GM12878 (cell line): ENCODE measurements around the gene VCL. TPM values are rescaled to one million over a fixed set of nuclear protein-coding genes. Genes with fewer than 3 reads are reported as not detected.

Source experiments
- ATAC-seq: fragments of 200-7000 bp; cut with Tn5 transposase; 3 replicates; pipeline ENCODE4 v1.9.1; 2020; ENCODE audit warnings: mild to moderate bottlenecking, moderate library complexity
- BruUV-seq: library from RNA; stranded (reverse); fragments of 400-500 nt; replicated peaks from 2 replicates; lab custom pipeline; 2021; lab: Mats Ljungman, UMichigan
- CTCF ChIA-PET: fragments of 300-600 bp; sonication (Branson Sonifier 250); formaldehyde crosslinking; extraction: SDS; loops from one replicate; lab custom pipeline; 2021; ENCODE audit warnings: inconsistent platforms; lab: Yijun Ruan, JAX
- POLR2A ChIA-PET: fragments of 350-600 bp; formaldehyde crosslinking; extraction: SDS; loops from one replicate; lab custom pipeline; 2021; ENCODE audit warnings: inconsistent platforms; lab: Charles Lee
- RAD21 ChIA-PET: fragments of 300-600 bp; sonication (Branson Sonifier 250); formaldehyde crosslinking; loops from one replicate; lab custom pipeline; 2023; ENCODE audit warnings: antibody characterized with exemption; ENCODE audit not compliant: unreplicated experiment; lab: Charles Lee
- SMC1A ChIA-PET: fragments of 300-600 bp; sonication (Branson Sonifier 250); formaldehyde crosslinking; loops from one replicate; lab custom pipeline; 2023; ENCODE audit not compliant: unreplicated experiment, uncharacterized antibody; lab: Charles Lee
- DNase-seq: peaks from one replicate; pipeline ENCODE4 v3.0.0-alpha.2; 2011; ENCODE audit warnings: low read depth, low spot score
- FAIRE-seq: peaks from 3 replicates; lab custom pipeline; 2011; peaks lifted over from hg19 to GRCh38; lab: Jason Lieb, UNC
- H2AFZ ChIP-seq: 2 replicates; pipeline ENCODE4 v1.6.0; 2011; ENCODE audit warnings: low read depth, low read length, control low read depth; ENCODE audit not compliant: control insufficient read depth
- H3K27ac ChIP-seq: 2 replicates; pipeline ENCODE4 v1.5.1; 2011; ENCODE audit warnings: control low read depth; ENCODE audit not compliant: control insufficient read depth, insufficient read depth
- H3K27me3 ChIP-seq, 2 experiments: replicated peaks in 1 of 2; 2 replicates each; pipeline versions ENCODE4 v1.6.0 to v1.6.1; 2011; ENCODE audit warnings: low read length in 1 of 2; ENCODE audit not compliant: control insufficient read depth in 2 of 2, insufficient read depth in 2 of 2
- H3K36me3 ChIP-seq, 2 experiments: 2 replicates each; pipeline ENCODE4 v1.5.1; 2011; ENCODE audit warnings: low read length in 1 of 2; ENCODE audit not compliant: control insufficient read depth in 2 of 2, insufficient read depth in 2 of 2
- H3K4me1 ChIP-seq: 2 replicates; pipeline ENCODE4 v1.6.1; 2011; ENCODE audit warnings: mild to moderate bottlenecking, low read length, moderate library complexity, mixed read lengths; ENCODE audit not compliant: control insufficient read depth, insufficient read depth
- H3K4me2 ChIP-seq: 2 replicates; pipeline ENCODE4 v1.6.0; 2011; ENCODE audit warnings: control low read depth; ENCODE audit not compliant: control insufficient read depth, insufficient read depth
- H3K4me3 ChIP-seq: fragments of 200-600 bp; sonication (generic); 2 replicates; pipeline ENCODE4 v1.5.1; 2016
- H3K79me2 ChIP-seq: 2 replicates; pipeline ENCODE4 v1.6.0; 2011; ENCODE audit warnings: low read length; ENCODE audit not compliant: control insufficient read depth, insufficient read depth
- H3K9ac ChIP-seq: 2 replicates; pipeline ENCODE4 v1.8.0; 2011; ENCODE audit warnings: low read length, control low read depth, mixed read lengths; ENCODE audit not compliant: control insufficient read depth, insufficient read depth
- H3K9me3 ChIP-seq: replicated peaks from 3 replicates; pipeline ENCODE4 v1.5.1; 2011; ENCODE audit warnings: mild to moderate bottlenecking, low read length; ENCODE audit not compliant: control insufficient read depth, insufficient read depth
- H4K20me1 ChIP-seq: 2 replicates; pipeline ENCODE4 v1.6.0; 2011; ENCODE audit not compliant: control insufficient read depth, insufficient read depth
- ASH2L ChIP-seq: fragments of 300-600, 200-600 bp; sonication (generic); IDR thresholded peaks from 2 replicates; pipeline ENCODE4 v1.6.1; 2017; ENCODE audit warnings: low read depth, mild to moderate bottlenecking, borderline replicate concordance
- CBX5 ChIP-seq: sonication (generic); IDR thresholded peaks from 2 replicates; pipeline ENCODE4 v1.6.1; 2016; ENCODE audit warnings: low read depth, moderate library complexity, mild to moderate bottlenecking, inconsistent platforms
- DPF2 ChIP-seq: fragments of 450-650 bp; IDR thresholded peaks from 2 replicates; pipeline ENCODE4 v1.6.1; 2017; ENCODE audit warnings: mild to moderate bottlenecking
- E4F1 ChIP-seq: fragments of 450-650 bp; IDR thresholded peaks from 2 replicates; pipeline ENCODE4 v1.6.1; 2018; ENCODE audit warnings: borderline replicate concordance, mild to moderate bottlenecking; ENCODE audit not compliant: partially characterized antibody
- FOXM1 ChIP-seq: IDR thresholded peaks from 2 replicates; pipeline ENCODE4 v1.6.1; 2012; ENCODE audit warnings: low read depth, mild to moderate bottlenecking, inconsistent platforms, low read length, moderate library complexity
- IRF4 ChIP-seq: IDR thresholded peaks from 2 replicates; pipeline ENCODE4 v1.6.1; 2011; ENCODE audit warnings: low read depth, low read length
- PKNOX1 ChIP-seq: fragments of 450-650 bp; IDR thresholded peaks from 2 replicates; pipeline ENCODE4 v1.6.1; 2016; ENCODE audit warnings: mild to moderate bottlenecking
- PML ChIP-seq: IDR thresholded peaks from 2 replicates; pipeline ENCODE4 v1.6.1; 2012; ENCODE audit warnings: low read length, inconsistent platforms
- RBBP5 ChIP-seq: fragments of 200-600 bp; sonication (generic); conservative IDR thresholded peaks from 2 replicates; pipeline ENCODE4 v1.6.1; 2016
- RFX5 ChIP-seq: IDR thresholded peaks from 2 replicates; pipeline ENCODE4 v1.6.1; 2011; ENCODE audit warnings: low read depth, low read length, improper control_type of control experiment
- SREBF1 ChIP-seq: IDR thresholded peaks from 2 replicates; pipeline ENCODE4 v1.6.1; 2012; ENCODE audit warnings: mild to moderate bottlenecking, low read length
- TBL1XR1 ChIP-seq: IDR thresholded peaks from 2 replicates; pipeline ENCODE4 v1.6.1; 2012; ENCODE audit warnings: low read depth, low read length, improper control_type of control experiment
- TCF12 ChIP-seq: IDR thresholded peaks from 2 replicates; pipeline ENCODE4 v1.6.1; 2011; ENCODE audit warnings: low read depth, mild to moderate bottlenecking, low read length
- WGBS: methylation state at CpG from one replicate; pipeline ENCODE4 v1.1.6; 2016; ENCODE audit warnings: low lambda C conversion rate; ENCODE audit not compliant: insufficient replicate concordance, insufficient coverage; ENCODE audit errors: missing lambda C conversion rate; 5-methylcytosine and 5-hydroxymethylcytosine counted together
- in situ Hi-C: fragments of 300-500 bp; cut with MboI; formaldehyde crosslinking; loops from 9 replicates; pipeline ENCODE4 v1.14.3; 2018; ENCODE audit warnings: mixed read lengths
- intact Hi-C: fragments of 100-400 bp; cut with micrococcal nuclease; formaldehyde crosslinking; loops from one replicate; pipeline ENCODE4 v1.14.2; 2022; ENCODE audit not compliant: unreplicated experiment
- polyA plus RNA-seq, 11 experiments: library from polyadenylated mRNA; depleted of rRNA in 4 of 11; unstranded in 6 of 11; stranded (reverse) in 5 of 11; fragments of >200 nt; fragmentation: Nextera tagmentation in 4 of 11; fragmentation: Illumina TruSeq in 1 of 11; extraction: Ambion mirVana in 4 of 11; extraction: Trizol in 1 of 11; gene quantifications; 1 replicate in 1 of 11; 2 replicates in 10 of 11; pipeline versions ENCODE4 v1.2.1 to v1.2.3, GENCODE V29; 2011 to 2016; ENCODE audit warnings: inconsistent platforms in 2 of 11, missing spikeins in 2 of 11, low read depth in 1 of 11
- total RNA-seq, 4 experiments: library from RNA; depleted of rRNA in 3 of 4; stranded (reverse); fragments of >200 nt in 3 of 4; fragmentation: Illumina TruSeq in 1 of 4; extraction: Trizol in 1 of 4; gene quantifications; 2 replicates each; pipeline versions ENCODE4 v1.2.1 to v1.2.3, GENCODE V29; 2013 to 2021

The VCL gene
- total and polyA plus RNA-seq, 10 of the 15 experiments (the other 5 are each of a cell fraction or from before 2014, with no cell fraction given) = 6.7 to 54.6 (median 24.3) TPM

- no peaks in the 10 kb centered on the region for H3K36me3 ChIP-seq
- no peak overlapping the region for H3K27ac ChIP-seq
- H3K4me2 ChIP-seq = no peak overlapping the region
- TF ChIP-seq PKNOX1 (no peak), RBBP5 (no peak), TCF12 (no peak), SREBF1 (no peak), E4F1 (no peak), TBL1XR1 (no peak), PML (no peak), CBX5 (no peak), IRF4 (no peak), FOXM1 (no peak), ASH2L (no peak), RFX5 (no peak), DPF2 (no peak)
- no TSS peak for BruUV-seq
- ChIA-PET CTCF (interaction anchor here (0.7 to 1.6 kb wide), 5 partner anchors 9 to 547 kb away, joined by 3 to 5 read pairs (median 3); no protein-coding TSS in a partner anchor), SMC1A (interaction anchor here (0.9 to 1.6 kb wide), 8 partner anchors 8 to 168 kb away, joined by 3 to 4 read pairs (median 3); no protein-coding TSS in a partner anchor), POLR2A (interaction anchor here (1.6 kb wide), 1 partner anchor 13 kb away, joined by 4 read pairs; no protein-coding TSS in a partner anchor), RAD21 (interaction anchor here (0.6 kb wide), 2 partner anchors 164 to 217 kb away, joined by 3 read pairs; no protein-coding TSS in a partner anchor)
- H4K20me1 ChIP-seq = no peaks in the 10 kb centered on the region
- H3K9ac ChIP-seq = no peak overlapping the region
- H3K4me1 ChIP-seq = no peaks in the 10 kb centered on the region
- no peaks in the 10 kb centered on the region for H3K27me3 ChIP-seq
- WGBS = 76% methylated on average over 3 of the region's 3 CpGs
- H2AFZ ChIP-seq = no peak overlapping the region
- no peaks in the 10 kb centered on the region for H3K79me2 ChIP-seq
- in situ Hi-C loops = no loop called here
- intact Hi-C loops = no loop called here
- no peaks in the 10 kb centered on the region for H3K9me3 ChIP-seq
- DNase-seq = no peak
- no peak overlapping the region for H3K4me3 ChIP-seq
- ATAC-seq = no peak
- FAIRE-seq = no peak
These were observed 50.0 kb downstream of the VCL start for GRCh38 chr10:74047871-74048270.
